Cardiac fibroblast (primary cell): ENCODE results near the gene ANP32A.

Experiments
- DNase-seq, 2 donors: peaks; one replicate each; pipeline versions ENCODE4 v3.0.0 to v3.0.0-alpha.2; 2010; ENCODE audit warnings: low read depth in 2 of 2
- H3K4me3 ChIP-seq, 2 donors: replicated peaks in 1 of 2; 1 replicate in 1 of 2; 2 replicates in 1 of 2; pipeline ENCODE4 v1.5.1; 2011; ENCODE audit warnings: low read depth in 2 of 2, low read length in 2 of 2, mild to moderate bottlenecking in 2 of 2, moderate library complexity in 1 of 2
- CTCF ChIP-seq: IDR thresholded peaks from one replicate; pipeline ENCODE4 v1.5.1; 2011; ENCODE audit warnings: low read depth, mild to moderate bottlenecking, low read length, inconsistent platforms

The ANP32A gene

GRCh38 chr15:68784206-68784605 lies 36.5 kb downstream of the ANP32A start:
- DNase-seq, result no peak
- TF ChIP-seq CTCF, result no peak

GRCh38 chr15:68783226-68784058 lies 37.3 kb downstream of the ANP32A start:
- DNase-seq, result peak in 1 of 2 donors; percentile 22
- H3K4me3 ChIP-seq, result no peak overlapping the region

More at GRCh38 chr15:68784206-68784605, 36.5 kb downstream of the ANP32A start:
- no peak overlapping the region for H3K4me3 ChIP-seq

GRCh38 chr15:68782589-68783161 lies 38.0 kb downstream of the ANP32A start:
- H3K4me3 ChIP-seq, result no peak overlapping the region
- no peak for TF ChIP-seq CTCF
- DNase-seq, result no peak

More at GRCh38 chr15:68783226-68784058, 37.3 kb downstream of the ANP32A start:
- peak; percentile 63 for TF ChIP-seq CTCF

GRCh38 chr15:68781766-68782588 lies 38.7 kb downstream of the ANP32A start:
- DNase-seq, result no peak
- no peak overlapping the region for H3K4me3 ChIP-seq
- no peak for TF ChIP-seq CTCF

- no peak for DNase-seq
- no peak for TF ChIP-seq CTCF
- no peak overlapping the region for H3K4me3 ChIP-seq
Observed at GRCh38 chr15:68781217-68781616, 39.5 kb downstream of the ANP32A start.

- no peak for TF ChIP-seq CTCF
- DNase-seq, result no peak
- H3K4me3 ChIP-seq, result no peak overlapping the region
Observed at GRCh38 chr15:68778876-68779275, 41.8 kb downstream of the ANP32A start.
